Naive thymus-derived CD8-positive, alpha-beta T cell (primary cell): ENCODE measurements around the gene CHP1. TPM values are rescaled to one million over a fixed set of nuclear protein-coding genes. Genes with fewer than 3 reads are reported as not detected.
"Not testable (repeated sequence)": the region's sequence is repeated elsewhere in the genome, so short reads cannot be mapped to it uniquely, and the experiment has no call there.

Experiments
- ATAC-seq, 2 donors: fragments of 150-1000 bp; cut with Tn5 transposase in 1 of 2; sonication (Bioruptor Pico), chemical (Tn5 transposase) in 1 of 2; 1 replicate in 1 of 2; 2 replicates in 1 of 2; pipeline ENCODE4 v1.10.0; 2021; ENCODE audit warnings: mild to moderate bottlenecking in 2 of 2, moderate library complexity in 2 of 2
- POLR2A ChIA-PET: fragments of 350-600 bp; sonication (Branson Sonifier 250); formaldehyde crosslinking; loops from one replicate; lab custom pipeline; 2021; ENCODE audit warnings: antibody characterized with exemption; lab: Charles Lee
- DNase-seq, 10 donors: peaks; one replicate each; pipeline versions ENCODE4 v3.0.0 to v3.0.0-alpha.2; 2020 to 2022
- H3K27ac Mint-ChIP-seq, 10 donors: one replicate each; pipeline ENCODE4 v1.8.0; 2020 to 2022; ENCODE audit warnings: mild to moderate bottlenecking in 10 of 10, mixed read lengths in 10 of 10, moderate library complexity in 4 of 10, inconsistent platforms in 1 of 10
- H3K27me3 Mint-ChIP-seq, 5 donors: one replicate each; pipeline ENCODE4 v1.8.0; 2021 to 2022; ENCODE audit warnings: mixed read lengths in 5 of 5
- H3K36me3 Mint-ChIP-seq, 3 donors: one replicate each; pipeline ENCODE4 v1.8.0; 2020 to 2022; ENCODE audit warnings: mixed read lengths in 3 of 3, mild to moderate bottlenecking in 2 of 3, inconsistent platforms in 1 of 3
- H3K4me1 Mint-ChIP-seq, 4 donors: one replicate each; pipeline ENCODE4 v1.8.0; 2021 to 2022; ENCODE audit warnings: mixed read lengths in 4 of 4
- H3K4me3 Mint-ChIP-seq, 10 donors: one replicate each; pipeline ENCODE4 v1.8.0; 2020 to 2022; ENCODE audit warnings: mild to moderate bottlenecking in 10 of 10, mixed read lengths in 10 of 10, moderate library complexity in 6 of 10, inconsistent platforms in 1 of 10
- H3K9me3 Mint-ChIP-seq, 9 donors: one replicate each; pipeline ENCODE4 v1.8.0; 2020 to 2022; ENCODE audit warnings: mixed read lengths in 9 of 9, mild to moderate bottlenecking in 3 of 9, inconsistent platforms in 1 of 9, moderate library complexity in 1 of 9
- polyA plus RNA-seq, 3 donors: library from polyadenylated mRNA; unstranded; fragments of 300-500 nt; fragmentation: Illumina TruSeq; gene quantifications; one replicate each; pipeline ENCODE4 v1.2.3, GENCODE V29; 2021
- total RNA-seq, 8 experiments: library from RNA in 2 of 8; stranded (reverse) in 2 of 8; gene quantifications; one replicate each; pipeline ENCODE4 v1.2.3 and lab custom pipeline; 2021 to 2026

CHP1 gene
- total and polyA plus RNA-seq, 5 experiments from 2014 or later: 11.3 to 23.9 (median 21.1) TPM

DNA sequence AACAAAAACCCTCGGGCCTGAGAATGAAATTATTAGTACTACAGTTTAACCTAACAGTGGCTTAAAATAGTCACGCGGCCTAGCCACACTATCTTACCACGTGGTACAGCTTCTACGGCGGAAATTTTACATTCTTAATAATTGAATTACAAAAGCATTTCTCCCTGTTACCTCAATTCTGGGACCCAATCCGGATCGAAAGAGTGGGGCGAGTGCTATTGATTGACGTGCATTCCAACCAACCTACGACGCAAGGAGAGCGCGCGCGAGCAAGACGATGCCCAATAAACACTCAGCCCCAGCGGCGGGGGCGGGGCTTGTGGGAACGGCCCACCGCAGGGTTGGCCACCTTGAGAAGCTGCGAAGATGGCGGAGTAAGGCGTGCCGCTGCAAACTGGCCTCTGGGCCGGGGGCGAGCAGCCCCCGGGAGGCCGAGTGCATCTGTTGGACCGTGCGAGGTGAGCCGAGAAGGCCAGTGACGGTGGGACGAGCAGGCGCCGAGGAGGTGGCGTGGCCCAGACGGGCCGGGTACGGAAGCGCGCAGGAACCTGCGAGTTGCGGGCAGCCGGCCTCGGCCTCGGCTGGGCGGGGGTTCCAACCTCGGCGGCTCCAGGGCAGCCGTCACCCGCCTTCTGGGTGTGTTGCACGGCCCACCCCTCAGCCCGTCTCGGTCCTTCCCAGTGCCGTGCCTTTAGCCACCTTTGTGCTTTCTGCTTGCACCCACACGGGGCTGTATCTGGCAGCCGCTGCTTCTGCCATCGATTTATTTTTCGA, 52.8 kb downstream of the CHP1 start:
- ATAC-seq: peak; percentile 97
- peak; percentile 94 to 99 (median 97) for DNase-seq
- H3K27ac Mint-ChIP-seq: peak overlapping the region; percentile 93 to 99 (median 98)
- H3K9me3 Mint-ChIP-seq: no peaks in the 10 kb centered on the region
- H3K4me3 Mint-ChIP-seq: peak overlapping the region; percentile 89 to 99 (median 95)
- peaks cover 7 to 51% (median 19%) of the 10 kb centered on the region in 3 donors for H3K36me3 Mint-ChIP-seq
- H3K27me3 Mint-ChIP-seq: peaks cover 0 to 2% (median 0%) of the 10 kb centered on the region in 5 donors
- H3K4me1 Mint-ChIP-seq: peaks cover 17 to 51% (median 42%) of the 10 kb centered on the region in 4 donors
- POLR2A ChIA-PET: interaction anchor here (1.0 to 1.5 kb wide), 7 partner anchors 47 to 389 kb away, joined by 3 to 9 read pairs (median 4); partner anchors contain the start of genes CHP1, EXD1, INO80 and NUSAP1

DNA sequence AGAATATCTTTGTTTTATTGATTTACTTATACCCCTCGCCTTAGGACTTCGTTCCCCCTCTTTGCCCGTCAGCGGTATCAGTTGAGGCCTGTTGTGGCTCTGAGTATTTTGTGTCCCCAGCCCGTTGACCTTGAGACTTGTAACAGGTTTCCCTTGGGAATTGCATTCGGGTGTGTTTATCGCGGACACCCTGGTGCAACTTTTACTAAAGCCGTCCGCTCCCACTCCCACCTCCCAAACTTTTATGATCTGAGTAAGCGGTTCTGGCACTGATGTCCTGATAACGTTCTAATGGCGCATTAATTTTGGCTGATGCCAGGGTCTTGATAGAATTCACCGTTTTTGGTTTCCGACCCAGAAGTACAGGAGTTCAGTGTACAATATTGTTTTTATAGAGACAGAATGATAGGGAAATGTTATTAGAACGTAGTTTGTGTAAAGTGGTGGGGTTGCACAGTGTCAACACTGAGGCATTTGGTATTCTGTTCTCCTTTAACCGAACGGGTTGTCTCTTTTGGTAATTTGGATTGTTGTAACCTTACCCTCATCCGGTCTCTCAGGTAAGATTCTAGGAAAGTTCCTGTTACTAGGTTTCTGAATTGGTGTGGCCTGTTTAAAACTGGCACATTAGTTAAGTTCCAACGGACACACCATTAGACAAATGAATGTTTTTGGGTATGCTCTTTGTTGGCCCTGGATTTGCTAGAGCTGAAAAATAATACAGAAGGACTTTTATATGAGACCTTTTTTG, 53.5 kb downstream of the CHP1 start:
- DNase-seq: peak in 3 of 10 donors; percentile 19 to 22 (median 20)
- peak overlapping the region; percentile 93 to 99 (median 98) for H3K27ac Mint-ChIP-seq
- POLR2A ChIA-PET: interaction anchor here (0.5 to 1.5 kb wide), 8 partner anchors 46 to 390 kb away, joined by 3 to 9 read pairs (median 4); partner anchors contain the start of genes CHP1, EXD1, INO80 and NUSAP1
- ATAC-seq: no peak
- peaks cover 17 to 52% (median 45%) of the 10 kb centered on the region in 4 donors for H3K4me1 Mint-ChIP-seq
- peaks cover 7 to 49% (median 19%) of the 10 kb centered on the region in 3 donors for H3K36me3 Mint-ChIP-seq
- peaks cover 0 to 2% (median 0%) of the 10 kb centered on the region in 5 donors for H3K27me3 Mint-ChIP-seq
- no peaks in the 10 kb centered on the region for H3K9me3 Mint-ChIP-seq
- peak overlapping the region; percentile 89 to 99 (median 95) for H3K4me3 Mint-ChIP-seq

DNA sequence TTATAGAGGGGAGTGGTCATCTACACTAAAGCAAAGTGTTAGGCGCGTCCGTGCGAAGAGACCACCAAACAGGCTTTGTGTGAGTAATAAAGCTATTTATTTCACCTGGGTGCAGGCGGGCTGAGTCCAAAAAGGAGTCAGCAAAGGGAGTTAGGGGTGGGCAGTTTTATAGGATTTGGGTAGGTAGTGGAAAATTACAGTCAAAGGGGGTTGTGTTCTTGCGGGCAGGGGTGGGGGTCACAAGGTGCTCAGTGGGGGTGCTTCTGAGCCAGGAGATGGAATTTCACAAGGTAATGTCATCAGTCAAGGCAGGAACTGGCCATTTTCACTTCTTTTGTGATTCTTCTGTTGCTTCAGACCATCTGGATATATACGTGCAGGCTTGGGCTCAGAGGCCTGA, 54.2 kb downstream of the CHP1 start:
- Mint-ChIP-seq H3K27me3 (peaks cover 0 to 2% (median 0%) of the 10 kb centered on the region in 5 donors), H3K4me3 (peak overlapping the region; percentile 89 to 99 (median 95)), H3K36me3 (peaks cover 7 to 46% (median 19%) of the 10 kb centered on the region in 3 donors), H3K27ac (peak overlapping the region; percentile 93 to 99 (median 98)), H3K4me1 (peaks cover 17 to 52% (median 45%) of the 10 kb centered on the region in 4 donors), H3K9me3 (no peaks in the 10 kb centered on the region)
- DNase-seq (no peak), ATAC-seq (no peak)
- POLR2A ChIA-PET: interaction anchor here (1.4 kb wide), 1 partner anchor 116 kb away, joined by 3 read pairs; no protein-coding TSS in a partner anchor

DNA sequence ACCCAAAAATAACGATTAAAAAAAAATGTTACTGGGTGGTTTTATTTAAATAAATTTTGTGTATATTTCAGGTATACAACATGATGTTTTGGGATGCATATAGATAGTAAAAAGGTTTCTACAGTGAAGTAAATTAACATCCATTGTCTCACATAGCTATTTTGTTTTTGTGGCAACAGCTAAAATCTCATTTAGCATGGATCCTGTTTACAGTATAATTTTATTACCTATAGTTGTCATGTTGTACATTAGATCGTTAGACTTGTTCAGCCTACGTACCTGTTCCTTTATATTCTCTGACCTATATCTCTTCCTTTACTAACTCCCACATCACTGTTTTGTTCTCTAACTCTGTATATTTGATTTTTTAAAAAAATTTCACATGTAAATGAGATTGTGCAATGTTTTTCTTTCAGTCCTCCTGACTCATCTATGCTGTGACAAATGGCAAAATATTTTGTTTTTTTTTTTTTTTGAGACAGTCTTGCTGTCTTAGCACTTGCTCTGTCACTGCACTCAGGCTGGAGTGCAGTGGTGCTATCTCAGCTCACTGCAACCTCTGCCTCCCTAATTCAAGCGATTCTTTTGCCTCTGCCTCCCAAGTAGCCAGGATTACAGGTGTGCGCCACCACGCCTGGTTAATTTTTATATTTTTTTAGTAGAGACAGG, 55.7 kb downstream of the CHP1 start:
- DNase-seq (no peak), ATAC-seq (no peak)
- Mint-ChIP-seq H3K27me3 (peaks cover 0 to 2% (median 0%) of the 10 kb centered on the region in 5 donors), H3K36me3 (peaks cover 7 to 60% (median 19%) of the 10 kb centered on the region in 3 donors), H3K9me3 (no peaks in the 10 kb centered on the region), H3K27ac (peak overlapping the region in 3 of 10 donors; percentile 18 to 70 (median 48)), H3K4me1 (peaks cover 17 to 67% (median 47%) of the 10 kb centered on the region in 4 donors), H3K4me3 (peak overlapping the region in 5 of 10 donors; percentile 14 to 40 (median 20))
- POLR2A ChIA-PET: no interaction called here

DNA sequence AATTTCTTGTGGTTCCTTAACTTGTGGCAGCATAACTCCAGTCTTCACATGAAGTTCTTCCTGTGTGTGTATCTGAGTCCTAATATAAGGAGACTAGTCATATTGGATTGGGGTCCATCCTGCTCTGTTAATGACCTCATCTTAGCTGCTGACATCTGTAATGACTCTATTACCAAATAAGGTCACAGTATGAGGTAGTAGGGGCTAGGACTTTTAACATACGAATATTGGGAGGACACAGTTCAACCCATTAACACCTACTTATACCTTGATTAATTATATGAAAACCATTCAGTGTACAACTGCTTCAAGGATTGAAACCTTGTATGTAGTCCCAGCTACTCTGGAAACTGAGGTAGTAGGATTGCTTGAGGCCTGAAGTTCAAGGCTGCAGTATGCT, 57.4 kb downstream of the CHP1 start:
- Mint-ChIP-seq H3K27me3 (peaks cover 0 to 2% (median 0%) of the 10 kb centered on the region in 5 donors), H3K4me3 (no peak overlapping the region), H3K27ac (peak overlapping the region in 4 of 10 donors; percentile 2 to 49 (median 10)), H3K36me3 (peaks cover 7 to 73% (median 19%) of the 10 kb centered on the region in 3 donors), H3K9me3 (no peaks in the 10 kb centered on the region), H3K4me1 (peaks cover 17 to 63% (median 39%) of the 10 kb centered on the region in 4 donors)
- DNase-seq (no peak), ATAC-seq (no peak)
- POLR2A ChIA-PET: no interaction called here

DNA sequence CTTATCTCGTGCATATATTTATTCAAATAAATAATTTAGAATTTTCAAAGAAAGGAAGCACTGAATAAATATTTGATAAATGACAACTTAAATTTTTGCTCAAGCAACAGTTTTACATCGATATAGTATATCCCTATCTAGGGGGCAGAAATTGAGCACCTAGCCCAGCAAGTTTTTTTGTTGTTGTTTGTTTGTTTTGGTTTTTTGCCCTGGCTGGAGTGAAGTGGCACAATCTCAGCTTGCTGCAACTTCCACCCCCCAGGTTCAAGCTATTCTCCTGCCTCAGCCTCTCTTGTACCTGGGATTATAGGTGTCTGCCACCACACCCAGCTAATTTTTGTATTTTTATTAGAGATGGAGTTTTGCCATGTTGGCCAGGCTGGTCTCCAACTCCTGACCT, 58.9 kb downstream of the CHP1 start:
- POLR2A ChIA-PET: interaction anchor here (0.7 kb wide), 1 partner anchor 521 kb away, joined by 4 read pairs; no protein-coding TSS in a partner anchor
- Mint-ChIP-seq H3K4me3 (no peak overlapping the region), H3K4me1 (peaks cover 17 to 61% (median 43%) of the 10 kb centered on the region in 4 donors), H3K36me3 (peaks cover 2 to 81% (median 19%) of the 10 kb centered on the region in 3 donors), H3K9me3 (no peaks in the 10 kb centered on the region), H3K27ac (no peak overlapping the region), H3K27me3 (no peaks in the 10 kb centered on the region)
- DNase-seq: no peak
- no peak for ATAC-seq

DNA sequence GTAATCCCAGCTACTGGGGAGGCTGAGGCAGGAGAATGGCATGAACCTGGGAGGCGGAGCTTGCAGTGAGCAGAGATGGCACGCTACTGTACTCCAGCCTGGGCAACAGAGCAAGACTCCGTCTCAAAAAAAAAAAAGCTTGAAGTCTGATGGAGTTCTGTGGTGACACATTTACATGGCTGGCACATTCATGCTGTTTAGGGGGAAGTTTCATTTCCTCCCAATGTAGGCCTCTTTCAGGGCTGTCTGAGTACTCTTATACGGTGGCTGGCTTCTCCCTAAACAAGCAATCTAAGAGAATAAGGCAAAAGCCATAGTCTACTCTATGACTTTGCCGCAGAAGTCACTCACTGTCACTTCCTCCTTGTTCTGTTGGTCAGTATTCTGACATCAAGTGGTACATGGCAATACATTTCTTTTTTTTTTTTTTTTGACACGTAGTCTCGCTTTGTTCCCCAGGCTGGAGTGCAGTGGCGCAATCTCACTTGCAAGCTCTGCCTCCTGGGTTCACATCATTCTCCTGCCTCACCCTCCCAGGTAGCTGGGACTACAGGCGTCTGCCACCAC, 60.1 kb downstream of the CHP1 start:
- H3K4me3 Mint-ChIP-seq: no peak overlapping the region
- peak in 1 of 10 donors; percentile 2 for DNase-seq
- H3K36me3 Mint-ChIP-seq: peaks cover 0 to 78% (median 14%) of the 10 kb centered on the region in 3 donors
- no peaks in the 10 kb centered on the region for H3K27me3 Mint-ChIP-seq
- peaks cover 12 to 54% (median 40%) of the 10 kb centered on the region in 4 donors for H3K4me1 Mint-ChIP-seq
- ATAC-seq: peak in 1 of 2 donors; percentile 70
- no peaks in the 10 kb centered on the region for H3K9me3 Mint-ChIP-seq
- POLR2A ChIA-PET: interaction anchor here (0.6 kb wide), 1 partner anchor 385 kb away, joined by 3 read pairs; no protein-coding TSS in a partner anchor
- H3K27ac Mint-ChIP-seq: peak overlapping the region in 3 of 10 donors; percentile 46 to 65 (median 58)

DNA sequence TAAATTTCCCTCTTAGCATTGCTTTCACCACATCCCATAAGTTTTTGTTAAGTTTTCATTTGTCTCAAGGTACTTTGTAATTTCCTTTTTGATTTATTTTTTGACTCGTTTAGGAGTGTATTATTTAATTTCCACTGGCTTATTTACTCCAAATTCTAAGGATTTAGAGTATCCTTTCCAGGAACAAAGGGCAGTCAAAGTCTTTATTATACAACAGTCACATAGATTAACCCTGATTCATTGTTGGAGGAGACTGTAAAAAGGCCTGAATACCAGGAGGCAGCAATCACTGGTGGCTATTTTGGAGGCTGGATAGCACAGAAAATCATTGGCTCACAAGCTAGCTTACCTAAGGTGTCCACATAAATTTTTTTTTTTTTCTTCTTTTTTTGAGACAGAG, 61.5 kb downstream of the CHP1 start:
- Mint-ChIP-seq H3K4me3 (no peak overlapping the region), H3K36me3 (peaks cover 0 to 73% (median 8%) of the 10 kb centered on the region in 3 donors), H3K27ac (peak overlapping the region in 5 of 10 donors; percentile 27 to 65 (median 46))

DNA sequence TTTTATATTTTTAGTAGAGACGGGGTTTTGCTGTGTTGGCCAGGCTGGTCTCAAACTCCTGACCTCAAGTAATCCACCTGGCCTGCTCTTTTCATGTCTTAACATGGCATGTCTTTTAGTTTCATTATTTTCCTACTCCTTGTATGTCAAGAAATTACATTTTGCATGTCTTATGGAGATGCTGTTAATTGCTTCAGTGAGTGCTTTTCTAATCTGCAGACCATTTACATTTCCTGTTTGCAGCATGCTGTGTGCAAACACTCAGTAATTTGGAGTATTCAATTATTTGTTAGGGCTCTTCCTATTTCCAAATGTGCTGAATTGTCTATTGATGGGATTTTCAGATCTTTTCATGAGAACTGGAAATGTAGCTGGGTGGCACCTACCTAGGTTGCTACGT, 70.1 kb downstream of the CHP1 start:
- H3K9me3 Mint-ChIP-seq, H3K4me3 Mint-ChIP-seq, H3K27me3 Mint-ChIP-seq, ATAC-seq, DNase-seq, POLR2A ChIA-PET: not testable (repeated sequence)
- Mint-ChIP-seq H3K4me1 (peaks cover 5 to 14% (median 10%) of the 10 kb centered on the region in 4 donors), H3K27ac (peak overlapping the region in 1 of 10 donors; percentile 79), H3K36me3 (peaks cover 0 to 44% (median 13%) of the 10 kb centered on the region in 3 donors)

More for the DNA sequence above, 61.5 kb downstream of the CHP1 start:
- ATAC-seq (no peak), DNase-seq (no peak)
- POLR2A ChIA-PET: no interaction called here
- Mint-ChIP-seq H3K4me1 (peaks cover 10 to 44% (median 31%) of the 10 kb centered on the region in 4 donors), H3K9me3 (no peaks in the 10 kb centered on the region), H3K27me3 (no peaks in the 10 kb centered on the region)

DNA sequence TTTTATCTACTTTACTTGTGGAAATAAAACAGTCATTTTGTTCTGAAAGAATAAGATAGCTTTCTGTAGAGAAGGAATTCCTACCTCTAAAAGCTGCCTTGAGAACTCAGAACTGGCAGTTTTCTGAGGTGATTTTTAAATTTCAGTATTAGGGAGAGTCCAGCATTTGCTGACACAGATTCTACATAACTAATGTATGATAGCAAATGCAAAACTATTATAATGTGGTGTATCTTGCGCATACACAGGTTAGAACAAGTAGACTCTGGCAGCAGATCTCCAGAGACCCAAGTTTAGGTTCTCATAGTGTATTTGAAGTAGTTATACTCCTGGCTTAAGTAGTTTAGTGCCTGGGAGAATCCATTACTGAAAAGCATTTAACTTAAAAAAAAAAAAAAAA, 70.5 kb downstream of the CHP1 start:
- Mint-ChIP-seq H3K4me1 (peaks cover 7 to 12% (median 10%) of the 10 kb centered on the region in 4 donors), H3K27ac (peak overlapping the region in 1 of 10 donors; percentile 79), H3K9me3 (no peaks in the 10 kb centered on the region), H3K27me3 (no peaks in the 10 kb centered on the region), H3K4me3 (no peak overlapping the region), H3K36me3 (peaks cover 0 to 43% (median 13%) of the 10 kb centered on the region in 3 donors)
- no peak for ATAC-seq
- POLR2A ChIA-PET: no interaction called here
- DNase-seq: no peak

DNA sequence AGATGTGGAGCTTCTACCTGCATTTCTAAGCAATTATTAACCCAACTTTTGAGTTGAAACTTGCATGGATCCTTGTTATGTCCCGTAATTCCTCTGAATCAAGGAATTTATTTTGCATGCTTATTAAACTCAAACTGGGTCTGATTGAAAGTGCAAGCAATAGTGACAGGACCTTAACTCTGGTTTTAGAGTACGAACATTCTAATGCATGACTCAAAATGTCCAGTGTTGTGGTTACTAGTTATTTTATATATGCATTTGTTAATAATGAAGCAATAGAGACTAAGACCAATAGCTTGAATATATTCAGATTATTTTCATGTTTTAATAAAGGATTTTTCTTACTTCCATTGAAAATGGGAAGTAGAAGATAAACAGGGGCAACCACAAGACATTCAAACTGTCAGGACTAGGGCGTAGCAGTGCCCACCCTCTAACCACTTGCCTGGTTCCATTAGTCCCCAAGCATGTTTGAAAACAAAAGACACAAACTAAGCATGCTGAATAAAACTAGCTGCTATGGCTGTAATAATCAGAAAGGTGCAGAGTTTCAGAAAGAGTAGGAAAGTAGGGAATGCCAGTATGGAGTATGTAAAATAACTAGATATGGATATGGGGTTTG, 73.2 kb downstream of the CHP1 start:
- no peak for ATAC-seq
- H3K27me3 Mint-ChIP-seq: no peaks in the 10 kb centered on the region
- POLR2A ChIA-PET: no interaction called here

More for the DNA sequence above, 73.2 kb downstream of the CHP1 start:
- Mint-ChIP-seq H3K4me1 (peaks cover 7 to 12% (median 10%) of the 10 kb centered on the region in 4 donors), H3K9me3 (no peaks in the 10 kb centered on the region), H3K27ac (peak overlapping the region in 4 of 10 donors; percentile 16 to 72 (median 48)), H3K36me3 (peaks cover 0 to 19% (median 5%) of the 10 kb centered on the region in 3 donors), H3K4me3 (no peak overlapping the region)
- DNase-seq: no peak
